Measurements from ENCODE around the gene GRIN1.

DNA sequence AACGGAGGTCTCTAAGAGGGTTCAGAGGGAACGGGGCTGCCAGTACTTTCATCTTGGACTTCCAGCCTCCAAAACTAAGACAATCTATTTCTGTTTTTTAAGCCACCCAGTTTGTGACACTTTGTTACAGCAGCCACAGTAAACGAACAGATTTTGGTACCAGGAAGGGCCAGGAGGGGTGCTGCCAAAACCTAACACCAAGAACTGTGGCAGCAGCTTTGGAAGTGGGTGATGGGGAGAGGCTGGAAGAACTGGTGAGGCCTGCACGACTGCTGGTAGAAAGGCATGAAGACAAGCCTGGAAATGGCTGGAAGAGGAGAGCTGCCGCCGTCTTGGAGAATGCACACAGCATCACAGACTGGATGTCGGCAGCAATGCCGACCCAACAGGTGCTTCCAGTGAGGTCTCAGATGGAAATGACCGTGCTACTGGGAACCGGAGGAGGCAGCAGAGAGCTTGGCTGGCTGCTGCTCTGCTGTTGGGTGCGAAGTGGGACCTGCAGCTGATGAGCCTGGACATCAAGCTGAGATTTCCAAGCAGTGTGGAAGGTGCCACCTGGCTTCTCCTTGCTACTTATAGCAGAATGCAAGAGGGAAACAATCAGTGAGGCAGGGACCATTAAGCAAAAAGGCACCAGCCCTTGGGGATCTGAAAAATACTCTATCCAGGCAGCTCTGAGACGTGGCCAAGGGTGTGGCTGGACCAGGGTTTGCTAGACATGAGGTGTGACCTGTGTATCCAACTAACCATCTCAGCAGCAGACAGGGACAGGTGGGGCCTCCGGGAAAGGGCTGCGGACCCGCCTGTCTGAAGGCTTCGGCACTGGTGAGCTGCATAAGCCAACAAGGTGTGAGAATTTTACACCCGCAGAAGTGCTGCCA, 37.6 kb downstream of the GRIN1 start:
- TF ChIP-seq EZH2 (IDR thresholded peaks at IDR 0.05) (no peak), POLR2AphosphoS5 (IDR thresholded peaks at IDR 0.05; ENCODE audit: borderline replicate concordance, low read depth, low read length) (no peak), FOXP2 (optimal IDR thresholded peaks at IDR 0.05; ENCODE audit: control extremely low read depth, extremely low read length, insufficient read depth) (no peak)
